DMS 273 treated with DMSO at 0.1 percent for 48 hours (cell line): ENCODE measurements around the gene STK11.
A peak's percentile ranks its signal among the peaks of the same experiment; 100 is the strongest.
"Not testable (repeated sequence)": the region's sequence is repeated elsewhere in the genome, so short reads cannot be mapped to it uniquely, and the experiment has no call there.

Experiments
- DNase-seq: peaks from one replicate; lab custom pipeline; 2025; lab: John Stamatoyannopoulos, UW

The STK11 gene

DNA sequence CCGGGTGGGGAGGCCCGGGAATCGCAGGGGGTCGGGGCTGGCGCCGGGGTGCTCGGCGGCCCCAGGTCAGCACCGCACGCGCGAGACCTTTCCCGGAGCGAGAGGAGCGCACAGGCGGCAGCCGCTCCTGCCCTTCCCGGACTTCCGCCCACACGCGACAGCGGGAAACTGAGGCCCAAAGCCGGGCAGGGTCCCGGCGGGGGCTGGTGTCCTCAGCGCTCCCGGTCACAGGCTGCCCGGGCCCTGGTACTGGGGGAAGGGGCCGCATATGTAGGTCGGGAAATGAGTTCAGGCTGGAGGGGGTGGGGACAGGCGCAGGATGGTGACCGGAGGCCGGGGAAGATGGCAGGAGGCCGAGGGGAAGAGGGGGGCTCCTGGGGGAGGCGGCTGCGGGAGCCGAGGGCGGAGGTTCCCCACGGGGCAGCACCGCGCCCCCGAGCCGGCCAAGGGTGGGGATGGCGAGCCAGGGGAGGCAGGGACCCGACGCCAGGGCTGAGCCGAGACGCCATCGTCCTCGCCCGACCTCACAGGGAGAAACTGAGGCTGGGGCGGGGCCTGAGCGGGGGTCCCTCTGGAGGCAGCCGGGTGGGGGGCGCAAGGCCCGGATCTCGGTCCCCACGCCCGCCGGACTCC lies 31.6 kb downstream of the STK11 start:
- no peak for DNase-seq

DNA sequence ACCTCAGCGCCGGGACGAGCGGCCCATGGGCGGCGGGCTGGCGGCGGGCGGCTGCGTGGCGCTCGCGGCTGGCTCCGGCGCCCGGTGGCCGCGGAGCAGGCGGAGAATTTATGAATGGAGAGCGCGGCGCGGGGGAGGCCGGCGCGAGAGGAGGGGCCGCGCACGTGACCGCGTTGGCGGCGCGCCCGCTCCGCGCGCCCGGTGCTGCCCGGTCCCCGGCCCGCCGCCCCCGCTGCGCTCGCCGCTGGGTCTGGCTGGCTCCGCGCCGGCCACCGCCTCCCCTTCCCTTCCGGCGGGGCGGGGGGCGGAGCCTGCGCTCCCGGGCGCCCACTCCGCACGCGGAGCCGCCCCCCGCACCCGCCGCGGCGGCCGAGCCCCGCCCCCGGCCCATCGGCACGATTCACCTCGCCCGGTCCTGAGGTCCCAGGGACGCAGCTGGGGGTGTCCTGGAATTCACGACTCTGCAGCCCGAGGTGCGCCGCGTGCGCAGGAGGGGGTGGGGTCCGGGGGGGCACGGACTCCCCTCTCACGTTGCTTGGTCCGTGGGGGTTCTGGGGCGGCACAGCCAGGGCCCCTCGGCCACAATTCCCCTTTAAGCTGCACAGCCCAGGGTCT lies 32.3 kb downstream of the STK11 start, which contains the start of gene CBARP:
CBARP (minus strand) TSS at position 252 of the 615 bp plus-strand sequence. CDS start 1,905 bp downstream, outside the sequence.
- DNase-seq: no peak

DNA sequence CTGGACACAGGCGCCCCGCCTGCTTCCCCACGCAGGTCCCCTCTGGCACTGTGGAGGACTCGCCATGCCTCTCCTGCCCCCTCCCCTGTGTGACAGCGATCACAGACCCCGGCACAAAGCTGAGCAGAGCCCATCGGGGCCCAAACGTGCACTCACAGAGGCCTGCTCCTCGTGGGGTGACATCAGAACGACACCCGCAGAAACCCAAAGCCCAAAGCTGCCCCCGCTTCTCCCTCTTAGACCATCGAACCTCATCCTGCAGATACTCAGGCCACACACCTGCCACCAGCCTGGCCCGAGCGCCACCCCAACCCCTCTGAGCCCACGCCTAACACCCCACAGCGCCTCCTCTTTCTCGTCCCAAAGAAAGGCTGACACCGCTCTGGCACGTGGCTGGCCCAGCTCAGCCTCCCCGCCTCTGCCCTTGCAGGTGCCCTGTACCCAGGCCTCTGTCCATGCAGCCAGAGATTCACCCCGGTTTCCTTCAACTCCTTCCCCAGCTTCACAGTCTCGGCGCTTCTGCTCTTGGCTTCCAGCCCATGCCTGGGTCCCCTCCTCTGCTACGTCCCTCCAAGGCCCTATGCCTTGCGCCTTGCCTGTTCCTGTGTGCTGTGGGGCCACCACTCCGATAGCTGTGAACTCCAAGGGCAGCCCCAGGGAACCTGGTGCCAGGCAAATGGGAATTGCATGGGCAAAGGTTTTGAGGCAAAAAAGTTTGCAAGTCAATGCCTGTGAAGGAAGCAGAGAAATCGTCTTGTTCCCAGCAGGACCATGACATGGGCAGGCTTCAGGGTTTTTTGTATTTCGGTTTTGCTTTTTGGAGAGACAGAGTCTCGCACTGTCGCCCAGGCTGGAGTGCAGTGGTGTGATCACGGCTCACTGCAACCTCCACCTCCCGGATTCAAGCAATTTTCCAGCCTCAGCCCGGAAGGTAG lies 33.1 kb downstream of the STK11 start:
- DNase-seq: no peak

DNA sequence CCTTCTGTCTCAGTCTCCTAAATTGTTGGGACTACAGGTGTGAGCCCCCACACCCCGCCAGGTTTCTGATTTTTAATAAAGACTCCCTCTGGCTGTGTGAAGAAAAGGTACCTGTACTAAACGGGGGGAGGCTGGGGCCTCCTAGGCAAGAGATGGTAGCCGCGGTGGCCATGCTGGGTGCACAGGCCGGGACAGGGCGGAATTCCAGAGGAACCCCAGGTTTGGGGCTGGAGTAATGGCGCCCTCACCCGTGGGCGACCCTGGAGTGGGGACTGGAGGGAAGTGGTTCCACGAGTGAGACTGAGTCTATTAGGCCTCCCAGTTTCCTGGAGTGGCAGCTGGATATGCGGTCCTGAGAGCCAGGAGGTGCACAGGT lies 33.8 kb downstream of the STK11 start:
- DNase-seq: no peak

DNA sequence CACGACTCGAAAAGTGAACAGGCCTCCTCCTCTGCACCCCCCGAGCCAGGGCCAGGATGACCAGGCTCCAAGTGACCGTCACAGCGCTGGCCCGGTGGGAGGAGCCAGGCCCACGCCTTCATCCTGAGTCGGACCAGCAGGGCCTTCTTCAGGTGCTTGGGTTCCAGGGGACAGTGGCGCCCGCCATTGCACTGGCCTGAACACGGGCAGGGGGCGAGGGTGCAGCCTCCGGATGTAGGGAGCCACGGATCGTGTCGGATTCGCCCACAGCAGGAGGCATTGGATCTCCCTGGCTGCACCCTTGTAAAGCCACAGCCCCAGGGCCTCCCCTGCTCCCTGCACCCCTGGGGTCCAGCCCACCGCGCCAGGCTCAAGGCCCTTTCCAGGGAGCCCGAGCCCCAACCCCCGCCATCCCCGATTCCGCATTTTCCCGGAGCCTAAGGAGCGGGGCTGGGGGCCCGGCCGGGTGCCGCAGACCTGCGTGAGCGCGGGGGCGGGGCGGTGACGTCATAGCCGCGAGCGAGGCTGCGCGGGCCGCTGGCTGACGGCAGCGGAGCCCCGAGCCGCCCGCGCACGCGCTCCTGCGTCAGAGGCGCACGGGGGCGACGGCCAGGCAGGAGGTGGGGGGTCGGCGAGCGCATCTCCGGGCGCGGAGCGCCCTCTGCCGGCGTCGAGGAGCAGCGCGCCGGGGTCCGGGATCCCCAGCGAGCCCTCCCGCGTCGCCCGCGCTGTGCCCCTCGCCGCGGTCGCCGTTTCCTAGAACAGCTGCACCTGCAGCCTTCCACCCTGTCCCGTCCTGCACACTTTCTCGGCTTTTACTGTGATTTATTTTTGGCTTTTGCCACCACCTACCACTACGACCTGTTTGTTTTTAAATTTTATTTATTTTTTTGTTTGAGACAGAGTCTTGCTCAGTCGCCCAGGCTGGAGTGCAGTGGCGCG lies 34.5 kb downstream of the STK11 start:
- peak; percentile 30 for DNase-seq

DNA sequence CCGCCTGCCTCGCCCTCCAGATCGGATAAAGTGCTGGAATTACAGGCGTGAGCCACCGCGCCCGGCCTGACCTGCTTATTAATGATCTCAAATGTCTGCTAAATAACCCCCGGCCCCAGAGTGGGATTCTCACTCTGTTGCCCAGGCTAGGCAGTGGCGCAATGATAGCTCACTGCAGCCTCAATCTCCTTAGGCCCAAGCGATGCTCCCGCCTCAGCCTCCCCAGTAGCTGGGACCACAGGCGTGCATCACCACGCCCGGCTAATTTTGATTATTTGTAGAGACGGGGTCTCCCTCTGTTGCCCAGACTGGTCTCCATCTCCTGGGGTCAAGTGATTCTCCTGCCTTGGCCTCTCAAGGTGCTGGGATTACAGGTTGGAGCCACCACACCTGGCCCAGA lies 35.3 kb downstream of the STK11 start:
- no peak for DNase-seq

DNA sequence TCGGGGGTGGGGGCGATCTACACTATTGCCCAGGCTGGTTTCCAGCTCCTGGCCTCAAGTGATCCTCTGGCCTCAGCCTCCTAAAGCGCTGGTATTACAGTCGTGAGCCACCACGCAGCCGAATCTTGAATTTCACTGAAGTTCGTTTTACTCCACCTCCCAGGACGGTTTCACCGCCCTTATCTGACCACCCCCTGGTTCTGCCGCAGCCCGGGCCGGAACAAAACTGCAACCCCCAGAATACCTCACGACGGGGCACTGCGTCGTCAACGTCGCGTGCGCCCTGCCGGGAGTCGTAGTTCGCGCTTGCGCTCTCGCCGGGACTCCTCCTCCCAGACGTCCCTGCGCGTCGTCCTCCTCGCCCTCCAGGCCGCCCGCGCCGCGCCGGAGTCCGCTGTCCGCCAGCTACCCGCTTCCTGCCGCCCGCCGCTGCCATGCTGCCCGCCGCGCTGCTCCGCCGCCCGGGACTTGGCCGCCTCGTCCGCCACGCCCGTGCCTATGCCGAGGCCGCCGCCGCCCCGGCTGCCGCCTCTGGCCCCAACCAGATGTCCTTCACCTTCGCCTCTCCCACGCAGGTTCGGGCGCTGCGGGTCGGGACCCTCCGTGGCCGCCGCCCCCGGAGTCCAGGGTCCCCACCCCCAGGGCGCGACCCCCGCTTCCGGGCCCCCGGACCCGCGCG lies 36.0 kb downstream of the STK11 start, which contains the start of gene ATP5F1D:
ATP5F1D (plus strand) TSS at position 335 of the 679 bp plus-strand sequence; CDS start at position 435, 100 bp downstream.
- DNase-seq: peak; percentile 80

DNA sequence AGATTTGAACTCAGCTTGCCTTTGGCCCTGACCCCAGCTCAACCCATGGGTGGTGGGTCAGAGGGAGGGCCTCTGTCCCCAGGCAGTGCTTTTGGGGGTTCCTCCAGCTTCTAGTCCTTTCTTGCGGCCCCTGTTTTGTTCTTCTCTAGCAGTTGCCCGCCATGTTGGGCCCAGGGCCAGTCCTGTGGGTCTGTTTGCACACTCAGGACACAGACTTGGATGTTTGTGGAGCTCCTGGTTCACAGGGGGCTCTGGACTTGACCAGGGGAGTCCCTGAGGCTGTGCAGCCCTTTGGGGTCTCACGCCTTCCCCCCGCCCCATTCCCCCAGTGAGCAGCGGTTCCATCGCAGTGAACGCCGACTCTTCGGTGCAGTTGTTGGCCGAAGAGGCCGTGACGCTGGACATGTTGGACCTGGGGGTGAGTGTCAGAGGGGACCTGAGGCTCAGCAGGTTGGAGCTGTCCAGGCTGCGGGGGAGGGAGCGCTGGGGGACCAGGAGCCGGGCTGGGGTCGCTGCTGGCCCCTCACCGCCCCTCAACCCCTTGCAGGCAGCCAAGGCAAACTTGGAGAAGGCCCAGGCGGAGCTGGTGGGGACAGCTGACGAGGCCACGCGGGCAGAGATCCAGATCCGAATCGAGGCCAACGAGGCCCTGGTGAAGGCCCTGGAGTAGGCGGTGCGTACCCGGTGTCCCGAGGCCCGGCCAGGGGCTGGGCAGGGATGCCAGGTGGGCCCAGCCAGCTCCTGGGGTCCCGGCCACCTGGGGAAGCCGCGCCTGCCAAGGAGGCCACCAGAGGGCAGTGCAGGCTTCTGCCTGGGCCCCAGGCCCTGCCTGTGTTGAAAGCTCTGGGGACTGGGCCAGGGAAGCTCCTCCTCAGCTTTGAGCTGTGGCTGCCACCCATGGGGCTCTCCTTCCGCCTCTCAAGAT lies 38.5 kb downstream of the STK11 start:
- DNase-seq: peak; percentile 61

DNA sequence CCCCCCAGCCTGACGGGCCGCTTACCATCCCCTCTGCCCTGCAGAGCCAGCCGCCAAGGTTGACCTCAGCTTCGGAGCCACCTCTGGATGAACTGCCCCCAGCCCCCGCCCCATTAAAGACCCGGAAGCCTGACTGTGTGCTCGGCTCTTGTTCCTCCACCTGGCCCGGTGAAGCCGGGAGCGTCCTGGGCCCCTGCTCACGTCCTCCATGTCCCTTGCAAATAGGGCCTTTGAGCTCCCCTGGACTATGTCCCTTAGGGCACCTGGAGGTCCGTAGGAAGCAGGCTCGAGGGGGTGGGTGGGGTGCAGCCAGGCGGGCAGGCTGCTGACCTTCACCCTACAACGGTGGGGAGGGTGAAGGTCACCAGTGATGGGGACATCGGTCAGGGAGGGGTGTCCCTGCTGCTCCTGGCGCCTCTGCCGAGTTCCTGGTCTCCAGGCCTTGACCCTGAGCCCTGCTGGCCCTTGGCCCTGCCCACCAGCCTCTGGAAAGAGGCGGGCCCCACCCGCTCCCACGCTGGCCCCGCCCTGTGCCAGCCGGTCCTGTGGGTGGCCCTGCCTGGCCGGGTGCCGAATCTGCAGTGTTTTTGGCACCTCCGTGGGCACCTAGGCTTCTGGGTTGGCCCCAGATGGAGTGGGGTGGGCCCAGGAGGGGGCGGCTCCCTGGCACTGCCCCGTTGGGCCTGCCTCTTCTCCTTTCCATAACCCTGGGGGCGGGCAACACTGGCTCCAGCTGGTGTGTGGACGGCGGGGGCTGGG lies 39.3 kb downstream of the STK11 start:
- no peak for DNase-seq

DNA sequence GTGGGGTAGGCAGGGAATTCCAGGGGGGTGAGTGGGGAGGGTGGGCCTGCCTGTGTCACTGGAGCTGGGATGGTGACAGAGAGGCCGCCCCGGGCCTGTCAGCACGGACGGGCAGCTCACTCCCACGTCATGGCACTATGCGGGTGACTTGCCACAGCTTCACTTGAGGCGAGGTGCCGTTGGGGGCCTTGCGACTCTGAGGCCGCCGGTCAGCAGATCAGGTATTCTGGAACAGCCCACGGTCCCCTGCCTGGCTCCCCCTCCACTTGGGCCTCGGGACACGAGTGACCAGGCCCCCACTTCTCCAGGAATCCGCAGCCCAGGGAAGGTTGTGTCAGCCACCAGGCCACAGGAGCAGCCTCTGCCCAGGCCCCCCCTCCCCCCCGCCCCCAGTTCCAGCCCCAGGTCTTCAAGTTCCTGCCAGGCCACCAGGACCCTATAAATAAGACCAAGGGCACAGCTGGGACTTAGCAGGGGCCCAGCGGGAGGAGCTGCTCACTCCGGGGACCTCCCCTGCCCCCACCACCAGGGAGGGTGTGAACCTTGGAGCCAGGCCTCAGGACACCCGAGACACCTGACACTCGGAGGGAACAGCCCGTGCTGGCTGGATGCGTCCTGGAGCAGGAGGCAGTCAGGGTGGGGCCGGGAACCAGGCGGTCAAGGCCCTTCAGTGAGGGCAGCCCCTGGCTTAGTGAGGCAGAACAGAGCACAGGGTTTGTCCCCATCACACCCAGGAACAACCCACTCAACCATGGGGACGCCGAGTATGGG lies 40.1 kb downstream of the STK11 start:
- DNase-seq: no peak

DNA sequence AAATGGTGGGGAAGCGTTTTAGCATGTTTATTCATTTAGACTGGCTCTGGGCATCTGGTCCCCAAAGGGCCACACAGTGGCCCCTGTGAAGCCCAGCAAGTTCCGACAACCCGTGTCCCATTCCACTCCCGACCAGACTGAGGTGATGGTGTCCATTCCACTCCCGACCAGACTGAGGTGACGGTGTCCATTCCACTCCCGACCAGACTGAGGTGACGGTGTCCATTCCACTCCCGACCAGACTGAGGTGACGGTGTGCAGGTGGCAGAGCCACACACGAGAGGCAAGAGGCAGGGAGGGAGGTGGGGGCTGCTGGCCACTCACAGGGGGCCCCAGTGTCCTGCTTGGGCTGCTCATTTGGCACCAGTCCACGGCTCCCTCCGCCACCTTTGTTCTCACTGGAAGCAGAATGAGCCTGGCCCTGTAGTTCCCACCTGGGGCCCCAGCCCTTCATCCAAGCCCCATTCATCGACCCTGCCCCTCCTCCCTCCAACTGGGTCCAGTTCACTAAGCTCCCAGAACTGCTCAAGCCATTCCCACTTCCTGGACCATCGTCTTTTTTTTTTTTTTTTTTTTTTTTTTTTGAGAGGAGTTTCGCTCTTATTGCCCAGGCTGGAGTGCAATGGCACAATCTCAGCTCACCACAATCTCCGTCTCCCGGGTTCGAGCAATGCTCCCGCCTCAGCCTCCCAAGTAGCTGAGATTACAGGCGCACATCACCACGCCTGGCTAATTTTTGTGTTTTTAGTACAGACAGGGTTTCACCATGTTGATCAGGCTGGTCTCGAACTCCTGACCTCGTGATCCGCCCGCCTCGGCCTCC lies 40.9 kb downstream of the STK11 start:
- DNase-seq: not testable (repeated sequence)

DNA sequence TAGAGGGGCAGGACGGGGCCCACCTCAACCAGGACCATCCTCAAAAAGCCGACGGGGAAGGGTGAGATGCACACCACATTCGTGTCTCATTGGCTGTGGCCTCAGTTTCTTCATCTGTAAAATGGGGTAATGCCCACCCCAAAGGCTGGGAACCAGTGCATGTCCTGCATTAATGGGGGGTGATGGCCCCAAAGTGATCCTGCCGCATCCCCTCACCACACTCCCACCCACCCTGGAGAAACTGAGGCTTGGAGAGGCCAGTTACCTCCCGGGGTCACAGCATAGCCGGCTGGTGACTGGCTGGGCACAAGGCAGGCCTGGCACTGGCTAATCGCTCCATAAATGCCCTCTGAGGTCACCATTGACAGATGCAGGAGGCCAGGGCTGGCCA lies 42.2 kb downstream of the STK11 start:
- no peak for DNase-seq

DNA sequence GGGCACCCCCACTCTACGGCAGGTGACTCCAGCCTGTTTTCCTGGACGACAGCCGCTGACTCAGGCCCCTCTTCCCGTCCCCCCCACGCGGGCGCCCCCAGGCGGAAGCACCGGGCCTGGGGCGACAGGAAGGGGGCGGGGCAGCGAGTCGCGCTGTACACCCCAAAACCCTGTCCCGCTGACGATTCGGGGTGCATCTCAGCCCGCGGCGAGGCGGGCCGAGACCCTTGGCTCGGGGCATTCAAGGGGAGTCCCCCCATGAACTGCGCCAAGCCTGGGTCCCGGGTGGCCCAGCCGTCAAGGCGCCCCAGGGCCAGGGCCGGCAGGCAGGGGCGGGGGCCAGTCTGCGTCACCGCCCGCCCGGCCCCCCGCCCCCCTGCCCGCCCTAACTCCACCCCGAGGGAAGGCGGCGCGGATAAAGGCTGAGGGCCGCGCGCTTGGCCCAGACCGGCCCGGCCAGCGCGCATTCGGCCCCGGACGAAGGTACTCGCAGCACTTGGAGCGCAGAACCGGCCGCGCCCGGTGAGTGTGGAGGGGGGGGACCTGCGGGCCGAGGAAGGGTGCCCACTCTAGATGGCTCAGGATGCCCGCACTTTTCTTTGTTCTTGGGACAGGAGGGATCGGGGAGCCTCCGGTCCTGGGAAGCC lies 42.7 kb downstream of the STK11 start, which contains the start of gene MIDN:
MIDN (plus strand) TSS at position 445 of the 647 bp plus-strand sequence. CDS start 1,714 bp downstream, outside the sequence.
- DNase-seq: peak; percentile 55

DNA sequence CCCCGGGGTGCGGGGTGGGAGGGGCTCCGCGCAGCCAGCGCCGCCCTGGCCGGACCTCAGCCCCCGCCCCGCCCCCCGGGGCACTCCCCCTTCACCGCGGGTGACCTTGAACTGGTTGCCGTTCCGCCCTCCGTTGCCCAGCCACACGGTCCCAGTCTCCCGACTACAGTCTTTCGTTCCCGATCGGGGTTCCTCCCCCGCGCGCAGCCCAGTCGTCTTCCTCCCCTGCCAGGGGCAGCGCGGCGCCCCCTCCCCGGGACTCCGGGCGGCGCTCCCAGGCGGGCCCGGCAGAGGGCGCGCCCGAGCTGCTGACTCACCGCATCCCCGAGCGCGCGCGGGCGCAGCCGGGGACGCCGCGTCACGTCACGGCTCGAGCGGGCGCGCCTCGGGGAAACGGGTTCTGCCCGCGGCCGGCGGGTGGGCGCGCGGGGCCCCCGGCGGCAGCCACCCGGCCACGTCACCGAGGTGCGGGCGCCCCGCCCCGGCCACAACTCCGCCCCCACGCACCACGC lies 43.3 kb downstream of the STK11 start:
- DNase-seq: peak; percentile 55

DNA sequence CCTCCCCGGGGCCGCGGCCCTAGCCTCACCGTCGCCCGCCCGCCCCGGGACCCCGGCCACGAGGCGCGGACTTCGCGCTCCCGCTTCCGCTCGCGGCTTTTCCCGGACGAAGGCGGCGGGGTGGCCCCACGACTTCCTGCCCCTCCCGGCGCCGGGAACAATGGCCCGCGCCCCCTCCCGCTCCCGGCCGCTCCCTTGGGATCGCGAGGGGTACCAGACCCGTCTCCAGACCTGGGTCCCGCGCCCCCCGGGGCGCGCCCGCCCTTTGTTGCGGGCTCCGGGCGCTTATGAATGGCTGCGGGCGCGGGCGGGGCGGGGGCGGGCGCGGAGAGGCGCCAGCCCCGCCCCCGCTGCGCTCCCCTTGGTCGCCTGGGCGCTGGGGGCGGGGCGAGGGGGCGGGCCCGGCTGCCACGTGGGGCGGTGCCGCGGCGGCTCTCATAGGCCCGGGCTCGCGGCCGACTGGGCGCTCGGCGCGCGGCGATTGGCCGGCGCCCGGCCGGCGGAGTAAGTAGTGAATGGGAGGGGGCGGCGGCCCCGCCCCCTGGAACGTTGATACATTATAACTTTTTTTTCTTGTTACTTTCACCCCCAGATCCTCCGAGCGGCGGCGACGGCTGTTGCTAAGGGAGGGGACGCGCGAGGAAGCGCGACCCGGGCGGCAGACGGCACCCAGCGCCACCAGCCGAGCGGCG lies 43.9 kb downstream of the STK11 start:
- peak; percentile 73 for DNase-seq

DNA sequence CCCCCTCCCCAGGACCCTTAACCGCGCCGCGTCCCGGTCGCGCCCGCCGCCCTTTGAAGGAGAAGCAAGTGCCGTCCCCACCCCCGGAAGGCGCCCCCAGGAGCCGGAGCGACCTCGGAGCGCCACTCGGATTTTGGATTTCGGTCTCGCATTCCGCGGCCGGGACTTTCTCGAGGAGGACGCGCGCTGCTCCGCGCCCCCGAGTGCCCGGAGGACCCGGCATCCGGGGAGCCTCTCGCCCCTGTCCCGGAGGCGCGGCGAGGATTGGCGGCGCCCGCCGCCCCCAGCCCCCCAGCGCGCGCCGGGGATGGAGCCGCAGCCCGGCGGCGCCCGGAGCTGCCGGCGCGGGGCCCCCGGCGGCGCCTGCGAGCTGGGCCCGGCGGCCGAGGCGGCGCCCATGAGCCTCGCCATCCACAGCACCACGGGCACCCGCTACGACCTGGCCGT lies 44.4 kb downstream of the STK11 start:
- DNase-seq: no peak
